Subcutaneous abdominal adipose tissue (tissue), 5 donors: ENCODE results near the gene CNTNAP2.

Experiments
- H3K27ac ChIP-seq: one replicate; pipeline ENCODE4 v1.7.0; 2013; ENCODE audit warnings: low read depth, mild to moderate bottlenecking, inconsistent platforms, low read length, moderate library complexity
- H3K27me3 ChIP-seq, 5 donors: one replicate each; pipeline ENCODE4 v1.7.0; 2013; ENCODE audit warnings: low read length in 5 of 5, inconsistent platforms in 1 of 5; ENCODE audit not compliant: control insufficient read depth in 5 of 5, insufficient read depth in 4 of 5
- H3K36me3 ChIP-seq, 5 donors: one replicate each; pipeline ENCODE4 v1.7.0; 2013; ENCODE audit warnings: low read length in 5 of 5; ENCODE audit not compliant: control insufficient read depth in 5 of 5, insufficient read depth in 5 of 5
- H3K4me1 ChIP-seq, 5 donors: one replicate each; pipeline ENCODE4 v1.7.0; 2013; ENCODE audit warnings: low read length in 5 of 5, mild to moderate bottlenecking in 3 of 5, moderate library complexity in 1 of 5; ENCODE audit not compliant: control insufficient read depth in 5 of 5, insufficient read depth in 5 of 5
- H3K4me3 ChIP-seq, 5 donors: one replicate each; pipeline ENCODE4 v1.7.0; 2013; ENCODE audit warnings: low read length in 5 of 5, low read depth in 1 of 5
- H3K9ac ChIP-seq, 5 donors: one replicate each; pipeline ENCODE4 v1.7.0; 2013; ENCODE audit warnings: low read length in 5 of 5, mild to moderate bottlenecking in 4 of 5, moderate library complexity in 3 of 5
- H3K9me3 ChIP-seq, 5 donors: one replicate each; pipeline ENCODE4 v1.7.0; 2013; ENCODE audit warnings: low read length in 5 of 5; ENCODE audit not compliant: control insufficient read depth in 5 of 5
- donor health status: healthy.
- donor health status: healthy.
- donor health status: healthy.
- donor health status: healthy.
- donor health status: healthy.

CNTNAP2 gene

GRCh38 chr7:147405621-147406020, 1289.0 kb downstream of the CNTNAP2 start:
- no peaks in the 10 kb centered on the region for H3K36me3 ChIP-seq
- H3K4me3 ChIP-seq = no peak overlapping the region
- no peak overlapping the region for H3K9ac ChIP-seq
- no peak overlapping the region for H3K27ac ChIP-seq
- H3K27me3 ChIP-seq = no peaks in the 10 kb centered on the region
- H3K9me3 ChIP-seq = no peaks in the 10 kb centered on the region
- peaks cover 0 to 7% (median 0%) of the 10 kb centered on the region in 5 donors for H3K4me1 ChIP-seq

DNA sequence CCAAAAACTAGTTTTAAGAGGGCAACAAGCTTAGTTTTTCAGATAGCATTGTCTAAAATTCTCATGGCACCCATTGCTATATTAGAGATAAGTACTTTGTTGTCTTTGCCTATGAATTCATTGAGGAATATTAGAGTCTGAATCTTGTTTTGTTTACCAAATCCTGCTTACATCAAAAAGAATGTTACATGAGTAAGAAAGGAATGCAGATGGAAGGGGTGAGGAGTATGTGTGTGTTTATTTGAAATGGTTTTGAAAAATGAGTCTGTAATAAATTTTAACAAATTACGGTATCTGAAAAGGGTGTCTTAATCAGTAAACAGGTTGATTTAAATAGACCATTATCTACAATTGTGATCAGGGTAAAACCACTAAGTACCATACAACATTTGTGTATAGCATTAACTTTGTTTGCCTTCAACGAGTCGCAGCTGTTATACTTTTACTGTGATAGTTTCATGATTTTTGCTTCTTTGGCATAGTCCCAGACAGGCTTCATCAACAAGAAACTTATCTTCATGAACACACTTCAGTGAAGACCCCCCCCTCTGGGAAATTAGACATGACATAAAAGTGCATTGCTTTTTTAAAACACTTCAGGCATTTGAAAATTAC, 1290.0 kb downstream of the CNTNAP2 start:
- H3K27ac ChIP-seq = no peak overlapping the region
- no peak overlapping the region for H3K4me3 ChIP-seq
- no peaks in the 10 kb centered on the region for H3K36me3 ChIP-seq

DNA sequence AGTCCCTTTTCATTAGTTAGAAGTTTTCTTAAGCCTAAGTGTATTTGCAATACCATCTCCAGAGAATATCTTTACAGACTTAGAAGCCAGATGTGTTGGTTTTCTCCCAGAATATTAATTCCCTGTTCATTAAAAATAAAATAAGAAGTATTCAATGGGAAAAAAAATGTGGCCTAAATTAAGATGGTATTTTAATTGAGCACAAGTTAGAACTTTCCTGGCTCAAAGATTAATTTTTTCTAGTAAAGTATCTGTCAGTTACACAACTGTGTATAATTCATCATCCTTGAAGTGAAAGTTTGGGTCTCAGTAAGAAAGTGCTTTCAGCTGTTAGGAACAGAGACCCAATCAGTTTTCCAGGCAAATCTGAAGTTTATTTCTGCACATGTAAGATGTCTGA, 1294.5 kb downstream of the CNTNAP2 start:
- Histone ChIP-seq H3K36me3 (no peaks in the 10 kb centered on the region), H3K4me1 (peaks cover 0 to 33% (median 18%) of the 10 kb centered on the region in 5 donors), H3K4me3 (no peak overlapping the region), H3K9ac (no peak overlapping the region), H3K9me3 (no peaks in the 10 kb centered on the region), H3K27ac (no peak overlapping the region), H3K27me3 (no peaks in the 10 kb centered on the region)

More for the DNA sequence above, 1290.0 kb downstream of the CNTNAP2 start:
- Histone ChIP-seq H3K4me1 (peaks cover 0 to 12% (median 5%) of the 10 kb centered on the region in 5 donors), H3K9ac (no peak overlapping the region), H3K27me3 (no peaks in the 10 kb centered on the region), H3K9me3 (no peaks in the 10 kb centered on the region)

- H3K9me3 ChIP-seq = no peaks in the 10 kb centered on the region
- H3K4me1 ChIP-seq = peaks cover 0 to 33% (median 18%) of the 10 kb centered on the region in 5 donors
- no peaks in the 10 kb centered on the region for H3K36me3 ChIP-seq
- H3K27me3 ChIP-seq = no peaks in the 10 kb centered on the region
- H3K27ac ChIP-seq = no peak overlapping the region
- H3K4me3 ChIP-seq = no peak overlapping the region
- no peak overlapping the region for H3K9ac ChIP-seq
Measured at GRCh38 chr7:147412109-147412508, 1295.5 kb downstream of the CNTNAP2 start.

- Histone ChIP-seq H3K9me3 (no peaks in the 10 kb centered on the region), H3K27ac (peak overlapping the region; percentile 32), H3K4me1 (peaks cover 0 to 33% (median 18%) of the 10 kb centered on the region in 5 donors), H3K27me3 (no peaks in the 10 kb centered on the region), H3K36me3 (no peaks in the 10 kb centered on the region), H3K4me3 (peak overlapping the region in 4 of 5 donors; percentile 19 to 39 (median 25)), H3K9ac (peak overlapping the region in 1 of 5 donors; percentile 31)
Measured at GRCh38 chr7:147412782-147413556, 1296.4 kb downstream of the CNTNAP2 start.

GRCh38 chr7:147413557-147413870, 1296.9 kb downstream of the CNTNAP2 start:
- H3K27me3 ChIP-seq = no peaks in the 10 kb centered on the region
- H3K4me3 ChIP-seq = peak overlapping the region in 1 of 5 donors; percentile 19
- no peak overlapping the region for H3K9ac ChIP-seq
- no peaks in the 10 kb centered on the region for H3K36me3 ChIP-seq
- peaks cover 0 to 33% (median 18%) of the 10 kb centered on the region in 5 donors for H3K4me1 ChIP-seq
- H3K9me3 ChIP-seq = no peaks in the 10 kb centered on the region
- no peak overlapping the region for H3K27ac ChIP-seq

GRCh38 chr7:147415991-147416390, 1299.4 kb downstream of the CNTNAP2 start:
- Histone ChIP-seq H3K27me3 (no peaks in the 10 kb centered on the region), H3K4me3 (no peak overlapping the region), H3K36me3 (no peaks in the 10 kb centered on the region), H3K4me1 (peaks cover 0 to 27% (median 18%) of the 10 kb centered on the region in 5 donors), H3K27ac (no peak overlapping the region), H3K9me3 (no peaks in the 10 kb centered on the region), H3K9ac (no peak overlapping the region)

- H3K27me3 ChIP-seq = no peaks in the 10 kb centered on the region
- H3K9me3 ChIP-seq = no peaks in the 10 kb centered on the region
- H3K4me1 ChIP-seq = no peaks in the 10 kb centered on the region
Measured at GRCh38 chr7:147418966-147419365, 1302.4 kb downstream of the CNTNAP2 start.

DNA sequence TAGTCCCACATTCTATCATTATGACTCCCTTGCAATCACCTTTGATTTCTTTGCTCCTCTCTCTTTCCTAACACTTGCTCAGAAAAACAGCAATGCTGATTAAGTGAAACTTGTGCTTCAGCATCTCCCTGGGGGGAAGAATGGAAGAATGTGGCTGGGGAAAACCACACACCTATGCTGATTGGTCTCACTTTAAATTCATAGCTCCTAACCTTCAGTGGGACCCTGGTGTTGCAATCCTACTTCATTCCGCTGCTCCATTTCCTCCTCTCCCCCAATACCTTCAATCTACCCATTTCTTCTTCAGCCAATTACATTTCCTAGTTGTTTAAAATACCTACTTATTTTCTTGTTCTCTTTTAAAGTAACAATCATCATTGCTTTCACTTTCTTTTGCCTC, 1307.3 kb downstream of the CNTNAP2 start:
- no peak overlapping the region for H3K27ac ChIP-seq
- H3K27me3 ChIP-seq = no peaks in the 10 kb centered on the region
- H3K9me3 ChIP-seq = peaks cover 0 to 3% (median 0%) of the 10 kb centered on the region in 5 donors
- no peaks in the 10 kb centered on the region for H3K36me3 ChIP-seq
- H3K9ac ChIP-seq = no peak overlapping the region
- H3K4me3 ChIP-seq = no peak overlapping the region
- no peaks in the 10 kb centered on the region for H3K4me1 ChIP-seq

More at GRCh38 chr7:147418966-147419365, 1302.4 kb downstream of the CNTNAP2 start:
- no peak overlapping the region for H3K9ac ChIP-seq
- no peak overlapping the region for H3K4me3 ChIP-seq
- no peaks in the 10 kb centered on the region for H3K36me3 ChIP-seq
- no peak overlapping the region for H3K27ac ChIP-seq

DNA sequence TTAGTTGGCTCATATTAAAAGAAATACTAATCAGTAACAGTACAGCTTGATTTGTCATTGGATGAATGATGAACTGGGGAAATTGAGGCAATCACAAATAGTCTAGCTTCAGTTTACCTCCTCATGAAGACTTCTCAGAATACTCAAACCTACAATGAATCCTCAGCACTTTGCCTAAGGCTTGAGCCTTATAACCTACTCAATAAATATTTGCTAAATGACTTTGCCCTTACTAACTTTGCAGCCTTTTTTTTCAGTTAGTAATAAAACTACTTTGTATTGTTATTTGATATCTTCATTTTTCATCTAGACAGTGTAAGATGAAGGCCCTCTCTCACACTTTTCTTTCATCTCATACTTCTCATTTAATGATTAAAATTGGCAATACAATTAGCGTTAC, 1311.5 kb downstream of the CNTNAP2 start:
- Histone ChIP-seq H3K4me1 (peaks cover 0 to 3% (median 0%) of the 10 kb centered on the region in 5 donors), H3K9me3 (peaks cover 0 to 3% (median 0%) of the 10 kb centered on the region in 5 donors), H3K4me3 (no peak overlapping the region), H3K27ac (no peak overlapping the region), H3K36me3 (no peaks in the 10 kb centered on the region), H3K9ac (no peak overlapping the region), H3K27me3 (no peaks in the 10 kb centered on the region)
